H9 (cell line): Measurements from ENCODE around the gene TMCO4. TPM values are rescaled to one million over a fixed set of nuclear protein-coding genes. Genes with fewer than 3 reads are reported as not detected.

Experiments used
- DNase-seq: peaks from one replicate; pipeline ENCODE4 v3.0.0-alpha.2; 2017
- H2AFZ ChIP-seq: one replicate; pipeline ENCODE4 v1.6.1; 2013; ENCODE audit warnings: mild to moderate bottlenecking, low read length, control low read depth, moderate library complexity
- H2AK5ac ChIP-seq: 2 replicates; pipeline ENCODE4 v1.6.1; 2013; ENCODE audit warnings: low read length, control low read depth, mixed read lengths; ENCODE audit not compliant: insufficient read length
- H2BK120ac ChIP-seq: one replicate; pipeline ENCODE4 v1.6.1; 2013; ENCODE audit warnings: low read depth, mild to moderate bottlenecking, low read length, control low read depth, inconsistent platforms; ENCODE audit not compliant: poor library complexity, severe bottlenecking
- H2BK12ac ChIP-seq: 2 replicates; pipeline ENCODE4 v1.6.1; 2013; ENCODE audit warnings: low read length, control low read depth, mixed read lengths, low read depth; ENCODE audit not compliant: insufficient read length
- H2BK15ac ChIP-seq: 2 replicates; pipeline ENCODE4 v1.6.1; 2013; ENCODE audit warnings: low read depth, low read length, control low read depth
- H2BK20ac ChIP-seq: one replicate; pipeline ENCODE4 v1.6.1; 2013; ENCODE audit warnings: low read depth, mild to moderate bottlenecking, low read length, control low read depth, inconsistent platforms; ENCODE audit not compliant: poor library complexity, severe bottlenecking
- H2BK5ac ChIP-seq: 2 replicates; pipeline ENCODE4 v1.6.1; 2013; ENCODE audit warnings: low read length, control low read depth, mixed read lengths; ENCODE audit not compliant: insufficient read length
- H3K14ac ChIP-seq: 2 replicates; pipeline ENCODE4 v1.6.1; 2013; ENCODE audit warnings: low read length, control low read depth; ENCODE audit not compliant: insufficient read depth
- H3K18ac ChIP-seq: 2 replicates; pipeline ENCODE4 v1.6.1; 2013; ENCODE audit warnings: low read depth, mild to moderate bottlenecking, mixed read lengths, low read length, control low read depth; ENCODE audit not compliant: insufficient read length
- H3K23ac ChIP-seq: 2 replicates; pipeline ENCODE4 v1.6.1; 2013; ENCODE audit warnings: low read length, control low read depth, mixed read lengths, low read depth; ENCODE audit not compliant: insufficient read length
- H3K23me2 ChIP-seq: 2 replicates; pipeline ENCODE4 v1.6.1; 2013; ENCODE audit warnings: low read depth, mild to moderate bottlenecking, mixed read lengths, low read length, control low read depth; ENCODE audit not compliant: insufficient read length, poor library complexity, severe bottlenecking
- H3K27ac ChIP-seq: 2 replicates; pipeline ENCODE4 v1.5.1; 2013; ENCODE audit warnings: low read length, control low read depth, mixed read lengths, low read depth; ENCODE audit not compliant: insufficient read length
- H3K27me3 ChIP-seq: 2 replicates; pipeline ENCODE4 v1.6.1; 2013; ENCODE audit warnings: low read length, control low read depth, inconsistent platforms; ENCODE audit not compliant: insufficient read depth
- H3K4ac ChIP-seq: 2 replicates; pipeline ENCODE4 v1.6.1; 2013; ENCODE audit warnings: low read depth, mild to moderate bottlenecking, control low read depth, inconsistent platforms, low read length, moderate library complexity
- H3K4me1 ChIP-seq: 2 replicates; pipeline ENCODE4 v1.6.1; 2013; ENCODE audit warnings: low read length, control low read depth, inconsistent platforms; ENCODE audit not compliant: insufficient read depth
- H3K4me2 ChIP-seq: 2 replicates; pipeline ENCODE4 v1.6.1; 2013; ENCODE audit warnings: low read length, control low read depth, mixed read lengths; ENCODE audit not compliant: insufficient read length, insufficient read depth
- H3K56ac ChIP-seq: 2 replicates; pipeline ENCODE4 v1.6.1; 2013; ENCODE audit warnings: low read depth, mild to moderate bottlenecking, mixed read lengths, low read length, control low read depth; ENCODE audit not compliant: insufficient read length
- H3K79me1 ChIP-seq: 2 replicates; pipeline ENCODE4 v1.6.1; 2013; ENCODE audit warnings: low read depth, mild to moderate bottlenecking, moderate library complexity, low read length, control low read depth, inconsistent platforms; ENCODE audit not compliant: insufficient read depth, poor library complexity, severe bottlenecking
- H3K79me2 ChIP-seq: 2 replicates; pipeline ENCODE4 v1.6.1; 2013; ENCODE audit warnings: low read length, control low read depth, inconsistent platforms; ENCODE audit not compliant: insufficient read depth
- H3K9ac ChIP-seq: 2 replicates; pipeline ENCODE4 v1.6.1; 2013; ENCODE audit warnings: low read length, control low read depth, mixed read lengths; ENCODE audit not compliant: insufficient read length; ENCODE audit errors: extremely low read depth
- H3K9me3 ChIP-seq: one replicate; pipeline ENCODE4 v1.6.1; 2013; ENCODE audit warnings: low read depth, low read length, inconsistent platforms; ENCODE audit not compliant: control insufficient read depth
- H3T11ph ChIP-seq: one replicate; pipeline ENCODE4 v1.6.1; 2013; ENCODE audit warnings: mild to moderate bottlenecking, low read length, control low read depth, inconsistent platforms
- H4K20me1 ChIP-seq: one replicate; pipeline ENCODE4 v1.6.1; 2013; ENCODE audit not compliant: control insufficient read depth, insufficient read length, insufficient read depth
- H4K5ac ChIP-seq: 2 replicates; pipeline ENCODE4 v1.6.1; 2013; ENCODE audit warnings: low read depth, mild to moderate bottlenecking, mixed read lengths, low read length, control low read depth; ENCODE audit not compliant: insufficient read length
- H4K8ac ChIP-seq: replicated peaks from 2 replicates; pipeline ENCODE4 v1.6.1; 2013; ENCODE audit warnings: low read length, control low read depth, mixed read lengths, low read depth; ENCODE audit not compliant: insufficient read length
- H4K91ac ChIP-seq: 2 replicates; pipeline ENCODE4 v1.6.1; 2013; ENCODE audit warnings: low read depth, mild to moderate bottlenecking, moderate library complexity, mixed read lengths, low read length, control low read depth; ENCODE audit not compliant: insufficient read length
- H3K27ac Mint-ChIP-seq, 3 experiments: 2 replicates in 2 of 3; 3 replicates in 1 of 3; pipeline ENCODE4 v1.8.0; 2020 to 2021; ENCODE audit warnings: mixed read lengths in 3 of 3, mild to moderate bottlenecking in 1 of 3, moderate library complexity in 1 of 3
- H3K27me3 Mint-ChIP-seq: 2 replicates; pipeline ENCODE4 v1.8.0; 2021; ENCODE audit warnings: low read depth, mild to moderate bottlenecking, moderate library complexity, mixed read lengths
- H3K36me3 Mint-ChIP-seq, 3 experiments: 2 replicates in 2 of 3; 3 replicates in 1 of 3; pipeline ENCODE4 v1.8.0; 2020 to 2021; ENCODE audit warnings: low read depth in 3 of 3, mixed read lengths in 3 of 3; ENCODE audit not compliant: insufficient read depth in 1 of 3
- H3K4me1 Mint-ChIP-seq, 2 experiments: 2 replicates each; pipeline ENCODE4 v1.8.0; 2020; ENCODE audit warnings: mixed read lengths in 2 of 2
- H3K4me3 Mint-ChIP-seq, 2 experiments: 2 replicates in 1 of 2; 3 replicates in 1 of 2; pipeline ENCODE4 v1.8.0; 2020 to 2021; ENCODE audit warnings: mild to moderate bottlenecking in 2 of 2, mixed read lengths in 2 of 2, moderate library complexity in 1 of 2
- H3K9me3 Mint-ChIP-seq, 2 experiments: 2 replicates in 1 of 2; 3 replicates in 1 of 2; pipeline ENCODE4 v1.8.0; 2020; ENCODE audit warnings: mild to moderate bottlenecking in 2 of 2, mixed read lengths in 2 of 2, moderate library complexity in 1 of 2
- CTCF ChIP-seq: fragments of 200-600 bp; sonication (generic); conservative IDR thresholded peaks from 3 replicates; pipeline ENCODE4 v1.8.0; 2021; ENCODE audit warnings: antibody characterized with exemption, mild to moderate bottlenecking
- WGBS: extraction: QIAGEN DNeasy Blood & Tissue Kit; methylation state at CpG from one replicate; pipeline ENCODE4 v1.1.7; 2013; ENCODE audit warnings: missing lambda C conversion rate, low lambda C conversion rate, mixed read lengths; ENCODE audit not compliant: insufficient read length; ENCODE audit errors: extremely low coverage; 5-methylcytosine and 5-hydroxymethylcytosine counted together
- total RNA-seq: library from RNA; stranded (reverse); gene quantifications from 2 replicates; pipeline ENCODE4 v1.2.1, GENCODE V29; 2021

Gene TMCO4
- total RNA-seq, 1 experiment from 2014 or later, result 4.0 TPM

GRCh38 chr1:19633106-19633505, 166.6 kb downstream of the TMCO4 start:
- Histone ChIP-seq H3K23ac (no peak overlapping the region), H3K14ac (no peak overlapping the region), H4K8ac (no peak overlapping the region), H3K27ac (no peak overlapping the region), H4K5ac (no peak overlapping the region), H3K4ac (no peak overlapping the region), H3K4me1 (peaks cover 13% of the 10 kb centered on the region; the same call in 1 of the 2 replicates), H3T11ph (no peak overlapping the region), H3K9me3 (no peaks in the 10 kb centered on the region), H3K27me3 (no peaks in the 10 kb centered on the region), H3K79me1 (no peaks in the 10 kb centered on the region), H3K18ac (no peak overlapping the region), H3K4me2 (no peak overlapping the region), H2BK20ac (no peak overlapping the region), H3K79me2 (no peaks in the 10 kb centered on the region), H2BK120ac (no peak overlapping the region), H3K9ac (no peak overlapping the region), H2AK5ac (no peak overlapping the region), H2AFZ (no peak overlapping the region), H2BK5ac (no peak overlapping the region), H2BK15ac (no peak overlapping the region), H4K91ac (no peak overlapping the region), H4K20me1 (no peaks in the 10 kb centered on the region), H3K23me2 (no peaks in the 10 kb centered on the region), H3K56ac (no peak overlapping the region), H2BK12ac (no peak overlapping the region)
- TF ChIP-seq CTCF, result no peak
- no peak overlapping the region for H3K27ac Mint-ChIP-seq
- WGBS, result no CpG with 5 or more reads among the region's 2 CpGs
- no peaks in the 10 kb centered on the region for H3K9me3 Mint-ChIP-seq
- H3K27me3 Mint-ChIP-seq, result no peaks in the 10 kb centered on the region
- no peak overlapping the region for H3K4me3 Mint-ChIP-seq
- no peak for DNase-seq
- H3K36me3 Mint-ChIP-seq, result peaks cover 2 to 7% (median 4%) of the 10 kb centered on the region in 3 experiments; a peak in 6 of 7 replicates
- H3K4me1 Mint-ChIP-seq, result peaks cover 18 to 22% of the 10 kb centered on the region in 2 experiments

Other genes with a start within 250 kb of the TMCO4 start
- gene NBL1, start 155.6 kb downstream of the TMCO4 start, total RNA-seq, result 6.1 and 6.4 TPM in 2 replicates
- gene HTR6, start 135.0 kb downstream of the TMCO4 start, total RNA-seq, result 0.29 and 0.37 TPM in 2 replicates
- gene RNF186, start 15.4 kb upstream of the TMCO4 start, total RNA-seq, result not detected in 2 replicates
- gene OTUD3, start 82.5 kb upstream of the TMCO4 start, total RNA-seq, result 10.0 and 12.0 TPM in 2 replicates
- gene PLA2G2E, start 123.7 kb upstream of the TMCO4 start, total RNA-seq, result not detected in 2 replicates
- gene PLA2G2A, start 179.7 kb upstream of the TMCO4 start, total RNA-seq, result 6.2 and 7.1 TPM in 2 replicates